Neural progenitor cell (in vitro differentiated cells): ENCODE results near the gene ADAM23. TPM values are rescaled to one million over a fixed set of nuclear protein-coding genes. Genes with fewer than 3 reads are reported as not detected.

Source experiments
- DNase-seq: peaks from one replicate; pipeline ENCODE4 v3.0.0-alpha.2; 2016; ENCODE audit warnings: low spot score
- H2AFZ ChIP-seq: fragments of 200-600 bp; sonication (generic); replicated peaks from 2 replicates; pipeline ENCODE4 v1.6.1; 2016; ENCODE audit warnings: antibody characterized with exemption
- H3F3A ChIP-seq: fragments of 200-600 bp; sonication (generic); 2 replicates; pipeline ENCODE4 v1.6.1; 2016; ENCODE audit warnings: antibody characterized with exemption, low read depth
- H3K27ac ChIP-seq: fragments of 200-600 bp; sonication (generic); 2 replicates; pipeline ENCODE4 v1.5.1; 2016; ENCODE audit warnings: mild to moderate bottlenecking
- H3K27me3 ChIP-seq: fragments of 200-600 bp; sonication (generic); 2 replicates; pipeline ENCODE4 v1.6.1; 2016; ENCODE audit warnings: mild to moderate bottlenecking, moderate library complexity
- H3K36me3 ChIP-seq: fragments of 200-600 bp; sonication (generic); 2 replicates; pipeline ENCODE4 v1.5.1; 2016
- H3K4me1 ChIP-seq: fragments of 200-600 bp; sonication (generic); 2 replicates; pipeline ENCODE4 v1.6.1; 2016; ENCODE audit warnings: mixed run types
- H3K4me2 ChIP-seq: fragments of 200-600 bp; sonication (generic); 2 replicates; pipeline ENCODE4 v1.6.1; 2016
- H3K4me3 ChIP-seq: fragments of 200-600 bp; sonication (generic); 2 replicates; pipeline ENCODE4 v1.5.1; 2016
- H3K79me2 ChIP-seq: fragments of 200-600 bp; sonication (generic); 2 replicates; pipeline ENCODE4 v1.6.1; 2016; ENCODE audit warnings: low read depth
- H3K9ac ChIP-seq: fragments of 200-600 bp; sonication (generic); 2 replicates; pipeline ENCODE4 v1.6.1; 2016
- H3K9me3 ChIP-seq: fragments of 200-600 bp; sonication (generic); 2 replicates; pipeline ENCODE4 v1.5.1; 2016; ENCODE audit warnings: low read depth
- H4K20me1 ChIP-seq: fragments of 200-600 bp; sonication (generic); 2 replicates; pipeline ENCODE4 v1.6.1; 2016; ENCODE audit warnings: low read depth
- H3K27ac Mint-ChIP-seq: 3 replicates; pipeline ENCODE4 v1.8.0; 2021; ENCODE audit warnings: mixed read lengths
- H3K27me3 Mint-ChIP-seq: 2 replicates; pipeline ENCODE4 v1.8.0; 2022; ENCODE audit warnings: low read depth, mild to moderate bottlenecking, inconsistent platforms, moderate library complexity, mixed read lengths; ENCODE audit not compliant: insufficient read depth
- H3K36me3 Mint-ChIP-seq: 3 replicates; pipeline ENCODE4 v1.8.0; 2021; ENCODE audit warnings: mixed read lengths
- H3K4me1 Mint-ChIP-seq: 3 replicates; pipeline ENCODE4 v1.8.0; 2021; ENCODE audit warnings: mixed read lengths
- H3K4me3 Mint-ChIP-seq: 3 replicates; pipeline ENCODE4 v1.8.0; 2021; ENCODE audit warnings: mild to moderate bottlenecking, moderate library complexity, mixed read lengths
- H3K9me3 Mint-ChIP-seq: 3 replicates; pipeline ENCODE4 v1.8.0; 2020; ENCODE audit warnings: mixed read lengths
- CTCF ChIP-seq: fragments of 200-600 bp; sonication (generic); IDR thresholded peaks from 2 replicates; pipeline ENCODE4 v1.5.1; 2017; ENCODE audit warnings: antibody characterized with exemption, mild to moderate bottlenecking
- EZH2 ChIP-seq: fragments of 200-600 bp; sonication (generic); IDR thresholded peaks from 2 replicates; pipeline ENCODE4 v1.6.1; 2017; ENCODE audit warnings: antibody characterized with exemption, mild to moderate bottlenecking, moderate library complexity
- EZH2phosphoT487 ChIP-seq: fragments of 200-600 bp; sonication (generic); IDR thresholded peaks from 2 replicates; pipeline ENCODE4 v1.6.1; 2017; ENCODE audit warnings: antibody characterized with exemption
- total RNA-seq: library from RNA; depleted of rRNA; stranded (reverse); fragments of >200 nt; gene quantifications from 2 replicates; pipeline ENCODE4 v1.2.3, GENCODE V29; 2015; ENCODE audit warnings: low replicate concordance

Gene ADAM23
- total RNA-seq, 1 donor from 2014 or later, result 17.2 TPM

DNA sequence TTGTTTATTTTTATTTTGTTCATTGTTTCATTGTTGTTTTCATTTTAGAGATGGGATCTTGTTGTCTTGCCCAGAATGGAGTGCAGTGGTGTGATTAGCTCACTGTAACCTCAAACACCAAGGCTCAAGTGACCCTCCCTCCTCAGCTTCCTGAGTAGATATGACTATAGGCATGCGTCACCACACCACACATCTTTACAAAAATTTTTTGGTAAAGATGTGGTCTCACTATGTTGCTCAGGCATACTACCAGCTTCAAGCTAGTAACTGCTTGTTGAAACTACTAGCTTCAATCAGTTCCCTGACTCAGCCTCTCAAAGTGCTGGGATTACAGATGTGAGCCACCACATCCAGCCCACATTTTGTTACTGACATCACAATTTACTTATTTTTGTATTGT is 213.8 kb downstream of the ADAM23 start:
- DNase-seq, result no peak
- Histone ChIP-seq H2AFZ (no peak overlapping the region), H3K27me3 (no peaks in the 10 kb centered on the region), H3K9ac (no peak overlapping the region), H3K27ac (no peak overlapping the region), H3K79me2 (no peaks in the 10 kb centered on the region), H3F3A (no peaks in the 10 kb centered on the region), H3K4me3 (no peak overlapping the region), H3K36me3 (no peaks in the 10 kb centered on the region), H3K4me2 (no peak overlapping the region), H3K9me3 (no peaks in the 10 kb centered on the region), H4K20me1 (no peaks in the 10 kb centered on the region), H3K4me1 (no peaks in the 10 kb centered on the region)
- Mint-ChIP-seq H3K4me1 (no peaks in the 10 kb centered on the region), H3K27me3 (no peaks in the 10 kb centered on the region), H3K36me3 (no peaks in the 10 kb centered on the region), H3K9me3 (peaks cover 9% of the 10 kb centered on the region), H3K27ac (no peak overlapping the region), H3K4me3 (no peak overlapping the region)
- no peak for TF ChIP-seq EZH2phosphoT487
- no peak for TF ChIP-seq EZH2
- TF ChIP-seq CTCF, result no peak

- H3F3A ChIP-seq, result no peaks in the 10 kb centered on the region
- H3K9me3 ChIP-seq, result no peaks in the 10 kb centered on the region
- no peak for TF ChIP-seq EZH2
- no peak for TF ChIP-seq CTCF
- no peak for TF ChIP-seq EZH2phosphoT487
- H3K27me3 ChIP-seq, result no peaks in the 10 kb centered on the region
- DNase-seq, result no peak
- no peak overlapping the region for H3K27ac ChIP-seq
- H3K9me3 Mint-ChIP-seq, result no peaks in the 10 kb centered on the region
- no peak overlapping the region for H3K27ac Mint-ChIP-seq
- no peaks in the 10 kb centered on the region for H4K20me1 ChIP-seq
- no peaks in the 10 kb centered on the region for H3K79me2 ChIP-seq
- H3K4me3 ChIP-seq, result no peak overlapping the region
- peaks cover 8% of the 10 kb centered on the region for H3K4me1 Mint-ChIP-seq
- H3K4me2 ChIP-seq, result no peak overlapping the region
- H3K4me3 Mint-ChIP-seq, result no peak overlapping the region
- peaks cover 3% of the 10 kb centered on the region for H3K27me3 Mint-ChIP-seq
- no peak overlapping the region for H3K9ac ChIP-seq
- H2AFZ ChIP-seq, result no peak overlapping the region
- H3K36me3 Mint-ChIP-seq, result no peaks in the 10 kb centered on the region
- H3K4me1 ChIP-seq, result peaks cover 17% of the 10 kb centered on the region
- H3K36me3 ChIP-seq, result no peaks in the 10 kb centered on the region
Observed at GRCh38 chr2:206665251-206665650, 221.9 kb downstream of the ADAM23 start.

Other genes with a start within 250 kb of the ADAM23 start
- gene ZDBF2, start 168.9 kb upstream of the ADAM23 start, total RNA-seq, result 42.6 and 83.6 TPM in 2 replicates
- not detected in 2 replicates for gene FAM237A, start 199.0 kb downstream of the ADAM23 start, total RNA-seq